PC-3 (cell line): Measurements from ENCODE around the gene KIF5C. TPM values are rescaled to one million over a fixed set of nuclear protein-coding genes. Genes with fewer than 3 reads are reported as not detected.

Source experiments
- ATAC-seq: fragments of 200-7000 bp; cut with Tn5 transposase; 2 replicates; pipeline ENCODE4 v1.9.1; 2020; ENCODE audit warnings: mild to moderate bottlenecking, moderate library complexity
- BruUV-seq: library from RNA; stranded (reverse); fragments of 400-500 nt; replicated peaks from 2 replicates; lab custom pipeline; 2021; lab: Mats Ljungman, UMichigan
- CTCF ChIA-PET: fragments of 300-600 bp; sonication (Branson Sonifier 250); formaldehyde crosslinking; loops from one replicate; lab custom pipeline; 2022; ENCODE audit warnings: antibody characterized with exemption; lab: Charles Lee
- POLR2A ChIA-PET: fragments of 300-600 bp; sonication (Branson Sonifier 250); formaldehyde crosslinking; loops from one replicate; lab custom pipeline; 2022; ENCODE audit warnings: antibody characterized with exemption; ENCODE audit not compliant: unreplicated experiment; lab: Charles Lee
- DNase-seq: peaks from one replicate; pipeline ENCODE4 v3.0.0-alpha.2; 2015
- H2AFZ ChIP-seq: fragments of 300-600 bp; sonication (generic); 2 replicates; pipeline ENCODE4 v1.6.0; 2016; ENCODE audit warnings: antibody characterized with exemption, low read length
- H3F3A ChIP-seq: fragments of 300-600 bp; sonication (generic); one replicate; pipeline ENCODE4 v1.6.0; 2017; ENCODE audit warnings: antibody characterized with exemption, low read length, control low read depth, mild to moderate bottlenecking; ENCODE audit not compliant: unreplicated experiment
- H3K27ac ChIP-seq: fragments of 300-600 bp; sonication (generic); 2 replicates; pipeline ENCODE4 v1.5.1; 2016; ENCODE audit warnings: mild to moderate bottlenecking, low read length
- H3K27me3 ChIP-seq: fragments of 300-600 bp; sonication (generic); 2 replicates; pipeline ENCODE4 v1.6.1; 2016; ENCODE audit warnings: low read length, mixed read lengths
- H3K36me3 ChIP-seq: fragments of 300-600 bp; sonication (generic); 2 replicates; pipeline ENCODE4 v1.6.1; 2016; ENCODE audit warnings: low read depth, mixed run types, low read length, mixed read lengths
- H3K4me1 ChIP-seq: fragments of 300-600 bp; sonication (generic); 2 replicates; pipeline ENCODE4 v1.5.1; 2016; ENCODE audit warnings: low read length; ENCODE audit not compliant: insufficient read depth
- H3K4me2 ChIP-seq: fragments of 300-600 bp; sonication (generic); 2 replicates; pipeline ENCODE4 v1.6.0; 2016; ENCODE audit warnings: low read length
- H3K4me3 ChIP-seq: fragments of 300-600 bp; sonication (generic); 2 replicates; pipeline ENCODE4 v1.5.1; 2016; ENCODE audit warnings: mild to moderate bottlenecking, low read length, mixed read lengths
- H3K79me2 ChIP-seq: fragments of 300-600 bp; sonication (generic); 2 replicates; pipeline ENCODE4 v1.6.1; 2017; ENCODE audit warnings: low read length, mixed read lengths
- H3K9ac ChIP-seq: fragments of 300-600 bp; sonication (generic); 2 replicates; pipeline ENCODE4 v1.6.0; 2016; ENCODE audit warnings: mild to moderate bottlenecking, low read length
- H3K9me2 ChIP-seq: fragments of 300-600 bp; sonication (generic); replicated peaks from 2 replicates; pipeline ENCODE4 v1.6.1; 2016; ENCODE audit warnings: mixed run types, low read length, mixed read lengths
- H3K9me3 ChIP-seq: fragments of 300-600 bp; sonication (generic); 2 replicates; pipeline ENCODE4 v1.6.1; 2016; ENCODE audit warnings: low read length, mixed read lengths
- H4K20me1 ChIP-seq: fragments of 300-600 bp; sonication (generic); 2 replicates; pipeline ENCODE4 v1.6.1; 2016; ENCODE audit warnings: low read length, mixed read lengths
- CTCF ChIP-seq: fragments of 300-600 bp; sonication (generic); conservative IDR thresholded peaks from 2 replicates; pipeline ENCODE4 v1.5.1; 2017; ENCODE audit warnings: antibody characterized with exemption, low read depth, mild to moderate bottlenecking, low read length
- EZH2 ChIP-seq: fragments of 300-600 bp; sonication (generic); IDR thresholded peaks from one replicate; pipeline ENCODE4 v1.6.1; 2017; ENCODE audit warnings: antibody characterized with exemption, mild to moderate bottlenecking, low read length; ENCODE audit not compliant: unreplicated experiment
- EZH2phosphoT487 ChIP-seq: fragments of 300-600 bp; sonication (generic); IDR thresholded peaks from 2 replicates; pipeline ENCODE4 v1.6.1; 2018; ENCODE audit warnings: mild to moderate bottlenecking, antibody characterized with exemption, low read length, borderline replicate concordance
- intact Hi-C: fragments of 100-400 bp; cut with micrococcal nuclease; formaldehyde crosslinking; loops from 2 replicates; pipeline ENCODE4 v1.9.0; 2023
- total RNA-seq: library from RNA; depleted of rRNA; stranded (reverse); fragments of >200 nt; gene quantifications from 2 replicates; pipeline ENCODE4 v1.2.3, GENCODE V29; 2014

KIF5C gene
- total RNA-seq, 1 experiment from 2014 or later, result 4.0 TPM

GRCh38 chr2:149047118-149047517, 172.1 kb downstream of the KIF5C start:
- intact Hi-C loops, result no loop called here
- H3K9ac ChIP-seq, result no peak overlapping the region
- CTCF ChIA-PET, result no interaction called here
- peaks cover 32% of the 10 kb centered on the region; the same call in 1 of the 2 replicates for H3K27me3 ChIP-seq
- no peaks in the 10 kb centered on the region for H4K20me1 ChIP-seq
- H3K9me2 ChIP-seq, result no peaks in the 10 kb centered on the region
- no peak for ATAC-seq
- no peak overlapping the region for H3K27ac ChIP-seq
- H3K4me2 ChIP-seq, result no peak overlapping the region
- H2AFZ ChIP-seq, result no peak overlapping the region
- BruUV-seq, result no TSS peak
- no peaks in the 10 kb centered on the region for H3K79me2 ChIP-seq
- no peaks in the 10 kb centered on the region for H3K36me3 ChIP-seq
- no peak overlapping the region for H3K4me3 ChIP-seq
- no peak for TF ChIP-seq EZH2phosphoT487
- no peaks in the 10 kb centered on the region for H3F3A ChIP-seq
- no peaks in the 10 kb centered on the region for H3K9me3 ChIP-seq
- POLR2A ChIA-PET, result no interaction called here
- H3K4me1 ChIP-seq, result no peaks in the 10 kb centered on the region
- DNase-seq, result no peak

GRCh38 chr2:149049142-149049541, 174.1 kb downstream of the KIF5C start:
- no peaks in the 10 kb centered on the region for H3K9me2 ChIP-seq
- no peak overlapping the region for H3K4me2 ChIP-seq
- no TSS peak for BruUV-seq
- H3K4me3 ChIP-seq, result no peak overlapping the region
- no peaks in the 10 kb centered on the region for H3K36me3 ChIP-seq
- H3K4me1 ChIP-seq, result no peaks in the 10 kb centered on the region
- no peaks in the 10 kb centered on the region for H3K79me2 ChIP-seq
- no peak overlapping the region for H3K27ac ChIP-seq
- H3K27me3 ChIP-seq, result peaks cover 24% of the 10 kb centered on the region; the same call in 1 of the 2 replicates
- ATAC-seq (no peak), DNase-seq (peak; percentile 36)
- H2AFZ ChIP-seq, result no peak overlapping the region
- no peak overlapping the region for H3K9ac ChIP-seq
- H3F3A ChIP-seq, result no peaks in the 10 kb centered on the region
- TF ChIP-seq EZH2phosphoT487, result no peak
- TF ChIP-seq CTCF, result no peak
- TF ChIP-seq EZH2, result no peak
- CTCF ChIA-PET, result no interaction called here
- H4K20me1 ChIP-seq, result no peaks in the 10 kb centered on the region
- intact Hi-C loops, result no loop called here
- H3K9me3 ChIP-seq, result no peaks in the 10 kb centered on the region
- POLR2A ChIA-PET, result no interaction called here

GRCh38 chr2:149050188-149050587, 175.2 kb downstream of the KIF5C start:
- Histone ChIP-seq H3K9ac (no peak overlapping the region), H4K20me1 (no peaks in the 10 kb centered on the region), H3K4me2 (no peak overlapping the region), H3K9me2 (no peaks in the 10 kb centered on the region), H3K4me1 (no peaks in the 10 kb centered on the region), H3K79me2 (no peaks in the 10 kb centered on the region), H3K9me3 (no peaks in the 10 kb centered on the region), H3F3A (no peaks in the 10 kb centered on the region), H2AFZ (no peak overlapping the region), H3K27ac (no peak overlapping the region), H3K27me3 (peaks cover 29% of the 10 kb centered on the region; the same call in 1 of the 2 replicates), H3K36me3 (no peaks in the 10 kb centered on the region), H3K4me3 (no peak overlapping the region)
- POLR2A ChIA-PET, result no interaction called here
- TF ChIP-seq EZH2, result no peak
- no peak for TF ChIP-seq EZH2phosphoT487
- no peak for TF ChIP-seq CTCF
- no peak for ATAC-seq
- DNase-seq, result no peak
- no TSS peak for BruUV-seq
- CTCF ChIA-PET, result no interaction called here
- intact Hi-C loops, result no loop called here
